Measurements from ENCODE around the gene FCHSD2. TPM values are rescaled to one million over a fixed set of nuclear protein-coding genes. Genes with fewer than 3 reads are reported as not detected.
A peak's percentile ranks its signal among the peaks of the same experiment; 100 is the strongest.
"Not testable (repeated sequence)": the region's sequence is repeated elsewhere in the genome, so short reads cannot be mapped to it uniquely, and the experiment has no call there.

The FCHSD2 gene
- total RNA-seq, 1 donor from 2014 or later, result 27.7 TPM

- Mint-ChIP-seq H3K4me1 (ENCODE audit: low read depth) (peaks cover 21% of the 10 kb centered on the region), H3K36me3 (ENCODE audit: low read depth) (peaks cover 22% of the 10 kb centered on the region), H3K27ac (no peak overlapping the region)
Observed at GRCh38 chr11:73085189-73085875, 56.8 kb downstream of the FCHSD2 start.

GRCh38 chr11:73078631-73079030 lies 63.5 kb downstream of the FCHSD2 start:
- H3K36me3 Mint-ChIP-seq (ENCODE audit: low read depth), result peaks cover 29% of the 10 kb centered on the region
- no peak for DNase-seq (ENCODE audit: low spot score)
- no peaks in the 10 kb centered on the region for H3K27me3 Mint-ChIP-seq (ENCODE audit: insufficient read depth)
- intact Hi-C loops (cut with micrococcal nuclease), result no loop called here
- H3K27ac Mint-ChIP-seq, result no peak overlapping the region
- peaks cover 22% of the 10 kb centered on the region for H3K4me1 Mint-ChIP-seq (ENCODE audit: low read depth)
- H3K9me3 Mint-ChIP-seq, result peaks cover 7% of the 10 kb centered on the region
- H3K4me3 Mint-ChIP-seq, result no peak overlapping the region

More at GRCh38 chr11:73085189-73085875, 56.8 kb downstream of the FCHSD2 start:
- Mint-ChIP-seq H3K9me3 (no peaks in the 10 kb centered on the region), H3K27me3 (ENCODE audit: insufficient read depth) (no peaks in the 10 kb centered on the region), H3K4me3 (no peak overlapping the region)
- DNase-seq (ENCODE audit: low spot score), result no peak
- intact Hi-C loops (cut with micrococcal nuclease), result no loop called here

DNA sequence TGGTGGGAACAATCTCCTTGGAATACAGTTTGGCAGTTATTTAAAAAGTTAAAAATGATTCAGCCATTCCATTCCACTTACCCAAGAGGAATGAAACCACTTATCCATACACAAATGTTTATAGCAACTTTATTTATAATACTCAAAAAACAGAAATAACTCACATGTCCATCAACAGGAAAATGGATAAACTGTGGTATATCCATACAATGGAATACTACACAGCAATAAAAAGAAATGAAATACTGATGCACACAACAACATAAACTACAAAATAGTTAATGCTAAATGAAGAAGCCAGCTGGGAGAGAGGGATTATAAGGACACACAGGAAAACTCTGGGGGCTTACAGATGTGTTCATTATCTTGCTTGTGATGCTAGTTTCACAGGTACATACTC lies 64.7 kb downstream of the FCHSD2 start:
- no peaks in the 10 kb centered on the region for H3K27me3 Mint-ChIP-seq (ENCODE audit: insufficient read depth)
- intact Hi-C loops (cut with micrococcal nuclease), result no loop called here
- H3K9me3 Mint-ChIP-seq, result peaks cover 7% of the 10 kb centered on the region

DNA sequence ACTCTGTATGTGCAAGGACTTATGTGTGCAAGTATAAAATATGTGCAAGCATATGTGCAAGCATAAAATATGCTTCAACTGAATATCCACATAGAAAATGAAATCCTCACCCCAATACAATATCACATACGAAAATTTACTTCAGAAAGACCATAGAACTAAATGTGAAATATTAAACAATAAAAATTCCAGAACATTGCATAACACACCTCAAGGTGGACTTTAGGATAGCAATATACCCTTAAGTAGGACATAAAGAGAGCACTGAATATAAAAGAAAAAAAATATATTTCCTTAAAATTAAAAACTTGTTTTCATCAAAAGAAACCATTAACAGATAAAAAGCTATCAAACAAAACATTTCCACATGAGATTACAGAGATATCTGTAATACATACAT lies 67.8 kb downstream of the FCHSD2 start:
- intact Hi-C loops (cut with micrococcal nuclease), result no loop called here
- Mint-ChIP-seq H3K4me1 (ENCODE audit: low read depth) (peaks cover 32% of the 10 kb centered on the region), H3K36me3 (ENCODE audit: low read depth) (peaks cover 24% of the 10 kb centered on the region), H3K4me3 (no peak overlapping the region), H3K9me3 (peaks cover 7% of the 10 kb centered on the region), H3K27me3 (ENCODE audit: insufficient read depth) (no peaks in the 10 kb centered on the region), H3K27ac (no peak overlapping the region)
- DNase-seq (ENCODE audit: low spot score), result no peak

More for the DNA sequence above, 64.7 kb downstream of the FCHSD2 start:
- Mint-ChIP-seq H3K27ac (no peak overlapping the region), H3K36me3 (ENCODE audit: low read depth) (peaks cover 25% of the 10 kb centered on the region), H3K4me1 (ENCODE audit: low read depth) (peaks cover 34% of the 10 kb centered on the region), H3K4me3 (no peak overlapping the region)
- DNase-seq (ENCODE audit: low spot score), result no peak

DNA sequence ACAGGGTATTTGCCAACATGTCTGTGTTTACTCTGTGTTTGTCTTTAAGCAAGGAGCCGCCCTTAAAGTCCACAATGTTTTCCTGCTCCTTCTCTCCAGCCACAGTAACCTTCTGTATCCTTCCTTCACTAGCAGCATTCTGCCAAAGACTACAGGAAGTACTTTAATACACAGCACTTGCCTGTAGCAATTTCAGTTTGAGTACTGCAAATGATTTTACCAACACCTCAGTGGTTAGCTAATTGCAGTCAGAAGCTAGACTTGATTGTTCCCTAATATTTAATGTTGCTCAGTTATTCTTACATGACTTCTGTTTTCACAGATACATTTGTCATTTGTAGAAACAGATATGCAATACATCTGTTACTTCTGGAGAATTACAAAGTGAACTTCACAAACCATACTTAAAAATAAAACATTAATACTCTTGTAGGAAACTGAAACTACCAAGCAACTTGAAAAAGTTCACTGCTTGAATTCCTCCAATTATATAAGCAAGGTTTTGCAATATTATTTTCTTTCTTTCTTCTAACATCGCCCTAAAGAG lies 69.1 kb downstream of the FCHSD2 start:
- intact Hi-C loops (cut with micrococcal nuclease), result loop anchor here (2.0 kb wide), 1 partner anchor 38 kb away; no protein-coding TSS in a partner anchor
- no peaks in the 10 kb centered on the region for H3K27me3 Mint-ChIP-seq (ENCODE audit: insufficient read depth)
- H3K9me3 Mint-ChIP-seq, result peaks cover 7% of the 10 kb centered on the region
- peak overlapping the region; percentile 22 for H3K27ac Mint-ChIP-seq
- DNase-seq (ENCODE audit: low spot score), result no peak
- no peak overlapping the region for H3K4me3 Mint-ChIP-seq
- H3K4me1 Mint-ChIP-seq (ENCODE audit: low read depth), result peaks cover 31% of the 10 kb centered on the region
- peaks cover 16% of the 10 kb centered on the region for H3K36me3 Mint-ChIP-seq (ENCODE audit: low read depth)

GRCh38 chr11:73070653-73071052 lies 71.5 kb downstream of the FCHSD2 start:
- no peaks in the 10 kb centered on the region for H3K9me3 Mint-ChIP-seq
- intact Hi-C loops (cut with micrococcal nuclease), result no loop called here
- no peak overlapping the region for H3K4me3 Mint-ChIP-seq
- peaks cover 35% of the 10 kb centered on the region for H3K4me1 Mint-ChIP-seq (ENCODE audit: low read depth)
- no peak overlapping the region for H3K27ac Mint-ChIP-seq
- H3K36me3 Mint-ChIP-seq (ENCODE audit: low read depth), result peaks cover 11% of the 10 kb centered on the region
- no peak for DNase-seq (ENCODE audit: low spot score)
- H3K27me3 Mint-ChIP-seq (ENCODE audit: insufficient read depth), result no peaks in the 10 kb centered on the region

GRCh38 chr11:73061857-73062424 lies 80.2 kb downstream of the FCHSD2 start:
- H3K27me3 Mint-ChIP-seq (ENCODE audit: insufficient read depth); intact Hi-C loops (cut with micrococcal nuclease); H3K27ac Mint-ChIP-seq; H3K4me3 Mint-ChIP-seq; H3K9me3 Mint-ChIP-seq; DNase-seq (ENCODE audit: low spot score): not testable (repeated sequence)
- Mint-ChIP-seq H3K4me1 (ENCODE audit: low read depth) (peaks cover 24% of the 10 kb centered on the region), H3K36me3 (ENCODE audit: low read depth) (peaks cover 13% of the 10 kb centered on the region)

DNA sequence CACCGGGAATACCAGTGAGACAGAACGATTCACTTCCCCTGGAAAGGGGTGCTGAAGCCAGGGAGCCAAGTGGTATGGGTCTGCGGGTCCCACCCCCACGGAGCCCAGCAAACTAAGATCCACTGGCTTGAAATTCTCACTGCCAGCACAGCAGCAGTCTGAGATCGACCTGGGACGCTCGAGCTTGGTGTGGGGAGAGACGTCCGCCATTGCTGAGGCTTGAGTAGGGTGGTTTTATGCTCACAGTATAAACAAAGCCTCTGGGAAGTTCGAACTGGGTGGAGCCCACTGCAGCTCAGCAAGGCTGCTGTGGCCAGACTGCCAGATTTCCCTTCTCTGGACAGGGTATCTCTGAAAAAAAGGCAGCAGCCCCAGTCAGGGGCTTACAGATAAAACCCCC lies 80.7 kb downstream of the FCHSD2 start:
- H3K4me3 Mint-ChIP-seq; H3K9me3 Mint-ChIP-seq; DNase-seq (ENCODE audit: low spot score); H3K27me3 Mint-ChIP-seq (ENCODE audit: insufficient read depth); H3K27ac Mint-ChIP-seq; intact Hi-C loops (cut with micrococcal nuclease): not testable (repeated sequence)
- peaks cover 24% of the 10 kb centered on the region for H3K4me1 Mint-ChIP-seq (ENCODE audit: low read depth)
- peaks cover 12% of the 10 kb centered on the region for H3K36me3 Mint-ChIP-seq (ENCODE audit: low read depth)

DNA sequence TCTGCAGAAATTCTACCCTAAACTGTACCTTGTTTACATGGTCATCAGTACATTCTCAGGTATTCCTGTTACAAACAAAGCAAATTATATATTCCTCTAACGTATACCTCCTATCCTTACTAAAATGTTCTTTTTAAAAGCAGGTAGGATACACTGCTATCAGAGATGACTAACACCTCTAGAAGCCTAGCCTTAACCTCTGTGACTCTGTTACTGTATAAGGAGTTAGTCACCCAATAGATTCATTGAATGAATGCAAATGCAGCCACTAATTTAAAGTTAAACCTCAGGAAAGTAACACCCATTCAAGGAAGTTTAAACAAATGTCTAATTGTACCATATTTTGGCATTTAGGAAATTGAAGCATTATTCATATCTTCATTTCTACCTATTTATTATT lies 82.2 kb downstream of the FCHSD2 start:
- H3K4me1 Mint-ChIP-seq (ENCODE audit: low read depth), result peaks cover 16% of the 10 kb centered on the region

DNA sequence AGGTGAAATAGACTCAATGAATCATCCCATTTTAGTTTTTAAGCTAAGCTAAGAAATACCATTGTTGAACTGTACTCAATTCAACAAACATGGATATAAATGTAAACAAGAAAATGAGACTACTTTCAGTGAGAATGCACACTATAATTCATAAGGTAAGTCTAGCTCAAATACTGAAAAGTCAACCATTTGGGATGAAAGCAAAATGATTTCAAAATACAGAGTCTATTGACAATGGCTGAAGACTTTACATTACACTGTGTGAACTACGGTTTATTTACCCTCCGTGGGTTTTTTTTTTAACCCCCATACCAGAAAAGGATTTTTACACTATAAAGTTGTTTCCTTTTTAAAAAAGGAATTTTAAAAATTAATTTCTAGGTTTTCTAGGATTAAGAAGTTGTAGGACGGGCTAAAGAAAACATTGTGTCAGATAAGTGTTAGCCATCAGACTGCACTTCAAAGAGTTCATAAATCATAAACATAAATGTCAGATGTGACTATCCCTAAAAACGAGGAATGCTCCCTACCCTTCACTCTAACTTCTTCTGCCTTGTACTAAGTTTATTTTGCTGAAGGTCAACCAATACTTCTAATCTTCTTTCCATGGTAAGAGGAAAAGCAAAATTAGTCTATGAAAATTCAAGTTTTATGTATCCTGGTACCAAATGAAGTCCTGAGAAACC lies 83.0 kb downstream of the FCHSD2 start:
- peaks cover 9% of the 10 kb centered on the region for H3K36me3 Mint-ChIP-seq (ENCODE audit: low read depth)
- H3K27ac Mint-ChIP-seq, result no peak overlapping the region
- no peak overlapping the region for H3K4me3 Mint-ChIP-seq
- DNase-seq (ENCODE audit: low spot score), result no peak
- H3K9me3 Mint-ChIP-seq, result no peaks in the 10 kb centered on the region
- peaks cover 12% of the 10 kb centered on the region for H3K4me1 Mint-ChIP-seq (ENCODE audit: low read depth)
- intact Hi-C loops (cut with micrococcal nuclease), result no loop called here
- H3K27me3 Mint-ChIP-seq (ENCODE audit: insufficient read depth), result no peaks in the 10 kb centered on the region

More for the DNA sequence above, 82.2 kb downstream of the FCHSD2 start:
- intact Hi-C loops (cut with micrococcal nuclease), result no loop called here
- Mint-ChIP-seq H3K36me3 (ENCODE audit: low read depth) (peaks cover 8% of the 10 kb centered on the region), H3K27me3 (ENCODE audit: insufficient read depth) (no peaks in the 10 kb centered on the region), H3K4me3 (no peak overlapping the region), H3K9me3 (no peaks in the 10 kb centered on the region), H3K27ac (no peak overlapping the region)
- no peak for DNase-seq (ENCODE audit: low spot score)

DNA sequence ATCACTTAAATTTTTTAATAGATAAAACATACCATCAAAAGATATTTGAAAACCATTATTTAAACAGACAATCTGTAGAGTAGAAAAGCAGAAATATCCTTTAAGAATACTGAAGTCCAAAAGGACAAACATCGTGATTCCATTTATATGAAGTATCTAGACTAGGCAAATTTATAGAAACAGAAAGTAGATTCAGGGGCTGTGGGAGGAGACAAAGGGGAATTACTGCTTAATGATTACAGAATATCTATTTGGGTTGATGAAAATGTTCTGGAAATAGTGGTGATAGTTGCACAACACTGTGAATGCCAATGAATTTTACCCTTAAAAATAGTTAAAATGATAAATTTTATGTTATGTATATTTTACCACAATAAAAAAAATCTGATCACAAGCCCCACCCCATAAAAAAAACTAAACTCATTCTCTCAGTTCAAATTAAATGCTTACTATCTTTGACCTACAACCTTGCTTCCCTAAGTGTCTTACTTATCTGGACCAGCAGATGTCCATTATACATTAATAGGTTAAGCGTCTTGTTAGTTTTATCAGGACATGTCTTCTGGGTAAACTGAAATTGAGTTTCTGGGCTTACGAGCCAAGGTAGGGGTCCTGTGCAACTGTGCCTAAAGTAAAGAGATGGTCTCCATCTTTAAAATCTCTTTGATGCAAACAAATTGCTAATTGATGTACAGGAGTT lies 86.3 kb downstream of the FCHSD2 start:
- H3K4me1 Mint-ChIP-seq (ENCODE audit: low read depth), result peaks cover 6% of the 10 kb centered on the region
- no peak overlapping the region for H3K27ac Mint-ChIP-seq
- no peaks in the 10 kb centered on the region for H3K9me3 Mint-ChIP-seq
- DNase-seq (ENCODE audit: low spot score), result no peak
- H3K27me3 Mint-ChIP-seq (ENCODE audit: insufficient read depth), result no peaks in the 10 kb centered on the region
- intact Hi-C loops (cut with micrococcal nuclease), result no loop called here
- H3K36me3 Mint-ChIP-seq (ENCODE audit: low read depth), result peaks cover 5% of the 10 kb centered on the region
- H3K4me3 Mint-ChIP-seq, result no peak overlapping the region

- intact Hi-C loops (cut with micrococcal nuclease), result no loop called here
- no peaks in the 10 kb centered on the region for H3K27me3 Mint-ChIP-seq (ENCODE audit: insufficient read depth)
- peaks cover 2% of the 10 kb centered on the region for H3K36me3 Mint-ChIP-seq (ENCODE audit: low read depth)
- no peak for DNase-seq (ENCODE audit: low spot score)
- H3K27ac Mint-ChIP-seq, result no peak overlapping the region
- no peak overlapping the region for H3K4me3 Mint-ChIP-seq
- peaks cover 6% of the 10 kb centered on the region for H3K4me1 Mint-ChIP-seq (ENCODE audit: low read depth)
- H3K9me3 Mint-ChIP-seq, result no peaks in the 10 kb centered on the region
Observed at GRCh38 chr11:73055002-73055401, 87.1 kb downstream of the FCHSD2 start.

Data from activated T-helper 1 cell treated with anti-CD3 and anti-CD28 coated beads, Interleukin-12 subunit alpha, Interleukin-12 subunit beta, Interleukin-2, Interleukin-4 antibody, amounts not matched to agents 30 ng/mL and 10 ng/mL and 1 ng/mL, durations not matched to agents 14 hours and 24 hours and 36 hours (primary cell).